GM19043 (cell line): ENCODE data around the gene ABCA3.

ENCODE experiments used
- ATAC-seq: cut with Tn5 transposase; IDR thresholded peaks from one replicate; pipeline ENCODE4 v1.9.1; 2021; ENCODE audit warnings: low read depth; ENCODE audit not compliant: unreplicated experiment

ABCA3 gene

DNA sequence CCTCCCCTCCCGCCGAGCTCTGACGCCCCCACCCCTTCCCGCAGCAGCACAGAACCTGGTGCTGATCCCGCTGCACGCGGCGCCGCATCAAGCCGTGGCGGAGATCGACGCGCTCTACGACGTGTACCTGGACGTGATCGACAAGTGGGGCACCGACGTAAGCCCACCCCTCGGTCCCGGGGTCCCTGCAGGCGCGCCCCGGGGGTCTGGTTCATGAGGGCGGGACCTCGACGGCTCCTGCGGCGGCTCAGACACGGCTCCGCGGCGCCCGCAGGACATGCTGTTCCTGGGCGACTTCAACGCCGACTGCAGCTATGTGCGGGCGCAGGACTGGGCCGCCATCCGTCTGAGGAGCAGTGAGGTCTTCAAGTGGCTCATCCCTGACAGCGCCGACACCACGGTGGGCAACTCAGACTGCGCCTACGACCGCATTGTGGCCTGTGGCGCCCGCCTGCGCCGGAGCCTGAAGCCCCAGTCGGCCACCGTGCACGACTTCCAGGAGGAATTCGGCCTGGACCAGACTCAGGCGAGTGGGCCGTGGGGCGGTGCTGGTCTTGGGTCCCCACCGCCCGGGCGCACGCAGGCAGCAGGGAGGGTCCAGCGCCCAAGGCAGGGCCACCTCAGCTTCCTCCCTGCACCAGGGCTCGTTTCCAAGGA, 102.9 kb downstream of the ABCA3 start:
- ATAC-seq: no peak

DNA sequence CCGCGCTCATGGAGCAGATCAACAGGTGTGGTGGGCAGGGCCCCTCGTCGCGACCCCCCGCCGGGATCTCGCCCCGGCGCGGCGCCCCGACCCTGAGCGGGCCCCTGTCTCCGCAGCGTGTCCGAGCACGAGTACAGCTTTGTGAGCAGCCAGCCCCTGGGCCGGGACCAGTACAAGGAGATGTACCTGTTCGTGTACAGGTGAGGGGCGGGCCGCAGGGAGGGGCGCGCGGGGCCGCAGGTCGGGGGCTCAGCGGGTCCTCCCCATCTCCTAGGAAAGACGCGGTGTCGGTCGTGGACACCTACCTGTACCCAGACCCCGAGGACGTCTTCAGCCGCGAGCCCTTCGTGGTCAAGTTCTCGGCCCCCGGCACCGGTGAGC, 103.4 kb downstream of the ABCA3 start:
- ATAC-seq: no peak

DNA sequence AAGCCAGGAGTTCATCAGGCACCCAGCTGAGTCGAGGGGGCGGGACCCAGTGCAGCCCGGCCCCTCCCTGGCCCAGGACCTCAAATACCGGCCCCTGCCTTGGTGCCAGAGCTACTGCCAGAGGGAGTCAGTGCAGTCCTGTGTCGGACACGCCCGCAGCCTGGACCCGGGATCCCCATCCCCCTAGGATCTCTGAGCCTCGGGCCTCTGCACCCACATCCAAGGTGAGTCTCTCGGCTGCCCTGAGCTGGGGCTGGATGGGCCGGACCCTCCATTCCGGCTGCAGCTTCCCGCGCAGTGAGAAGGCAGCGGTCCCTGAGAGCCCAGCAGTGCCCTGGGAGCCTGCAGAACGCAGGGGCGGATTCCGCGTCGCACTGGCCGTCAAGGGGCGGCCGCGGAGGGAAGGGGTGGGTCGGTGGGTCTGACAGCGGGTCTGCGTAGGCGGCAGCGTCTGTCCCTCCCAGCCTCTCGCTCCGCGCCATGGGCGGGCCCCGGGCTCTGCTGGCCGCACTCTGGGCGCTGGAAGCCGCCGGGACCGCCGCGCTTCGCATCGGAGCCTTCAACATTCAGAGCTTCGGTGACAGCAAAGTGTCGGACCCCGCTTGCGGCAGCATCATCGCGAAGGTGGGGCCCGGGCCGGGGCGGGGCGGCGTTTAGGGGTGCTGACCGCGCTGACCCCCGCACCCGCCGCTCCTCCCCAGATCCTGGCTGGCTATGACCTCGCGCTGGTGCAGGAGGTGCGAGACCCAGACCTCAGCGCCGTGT, 104.0 kb downstream of the ABCA3 start, which contains the start of gene DNASE1L2:
Gene DNASE1L2 (plus strand): TSS at position 108 of the 765 bp plus-strand sequence. CDS start 373 bp downstream, at position 481.
- ATAC-seq: no peak

DNA sequence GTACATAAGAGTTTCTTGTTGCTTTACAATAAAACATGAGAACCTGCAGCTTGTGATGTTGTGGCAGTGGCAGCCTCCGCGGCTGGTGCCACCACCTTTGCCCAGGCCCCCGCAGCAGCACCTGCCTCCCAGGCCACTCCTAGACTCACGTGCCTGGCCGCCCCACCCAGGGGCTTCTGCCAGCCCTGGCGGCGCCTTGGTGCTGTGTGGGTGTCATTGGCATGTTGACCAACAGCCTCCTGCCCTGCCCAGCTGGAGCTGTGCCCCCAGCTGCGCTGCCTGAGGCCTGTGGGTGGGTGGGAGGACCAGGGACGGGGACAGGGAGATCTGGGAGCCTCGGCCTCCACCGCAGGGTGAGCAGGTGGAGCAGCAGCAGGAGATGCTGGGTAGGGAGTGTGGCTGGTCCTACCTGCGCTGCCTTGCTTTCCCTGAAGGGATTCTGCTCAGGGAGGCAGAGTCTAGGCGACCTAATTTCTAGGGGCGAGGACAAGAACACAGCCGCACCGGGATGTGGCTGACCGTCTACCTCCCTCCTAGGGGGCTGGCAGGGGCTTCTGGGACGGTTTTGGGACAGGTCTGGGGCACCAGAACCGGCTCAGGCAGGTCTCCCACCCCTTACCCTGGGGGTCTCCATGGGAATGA, 104.7 kb downstream of the ABCA3 start:
- ATAC-seq: no peak

DNA sequence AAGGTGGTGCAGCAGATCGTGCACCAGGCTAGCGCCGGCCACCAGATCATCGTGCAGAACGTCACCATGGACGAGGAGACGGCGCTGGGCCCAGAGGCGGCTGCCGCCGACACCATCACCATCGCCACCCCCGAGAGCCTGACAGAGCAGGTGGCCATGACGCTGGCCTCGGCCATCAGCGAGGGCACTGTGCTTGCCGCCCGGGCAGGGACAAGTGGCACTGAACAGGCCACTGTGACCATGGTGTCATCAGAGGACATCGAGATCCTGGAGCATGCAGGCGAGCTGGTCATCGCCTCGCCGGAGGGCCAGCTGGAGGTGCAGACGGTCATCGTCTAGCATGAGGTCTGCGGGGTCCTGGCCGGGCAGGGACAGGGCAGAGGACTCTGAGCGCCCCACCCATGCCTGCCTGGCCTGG, 105.3 kb downstream of the ABCA3 start:
- ATAC-seq: no peak

DNA sequence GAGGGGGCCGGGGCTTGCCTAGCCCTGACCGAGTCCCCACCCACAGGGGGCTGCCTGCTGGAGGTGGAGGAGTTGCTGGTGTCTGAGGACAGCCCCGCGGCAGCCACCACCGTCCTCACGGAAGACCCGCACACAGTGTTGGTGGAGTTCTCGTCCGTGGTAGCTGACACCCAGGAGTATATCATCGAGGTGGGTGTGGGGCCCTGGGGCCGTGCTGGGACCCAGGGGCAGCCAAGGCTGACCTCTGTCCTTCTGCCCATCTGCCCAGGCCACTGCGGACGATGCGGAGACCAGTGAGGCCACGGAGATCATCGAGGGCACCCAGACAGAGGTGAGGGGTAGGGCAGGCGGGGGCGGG, 105.7 kb downstream of the ABCA3 start:
- no peak for ATAC-seq

DNA sequence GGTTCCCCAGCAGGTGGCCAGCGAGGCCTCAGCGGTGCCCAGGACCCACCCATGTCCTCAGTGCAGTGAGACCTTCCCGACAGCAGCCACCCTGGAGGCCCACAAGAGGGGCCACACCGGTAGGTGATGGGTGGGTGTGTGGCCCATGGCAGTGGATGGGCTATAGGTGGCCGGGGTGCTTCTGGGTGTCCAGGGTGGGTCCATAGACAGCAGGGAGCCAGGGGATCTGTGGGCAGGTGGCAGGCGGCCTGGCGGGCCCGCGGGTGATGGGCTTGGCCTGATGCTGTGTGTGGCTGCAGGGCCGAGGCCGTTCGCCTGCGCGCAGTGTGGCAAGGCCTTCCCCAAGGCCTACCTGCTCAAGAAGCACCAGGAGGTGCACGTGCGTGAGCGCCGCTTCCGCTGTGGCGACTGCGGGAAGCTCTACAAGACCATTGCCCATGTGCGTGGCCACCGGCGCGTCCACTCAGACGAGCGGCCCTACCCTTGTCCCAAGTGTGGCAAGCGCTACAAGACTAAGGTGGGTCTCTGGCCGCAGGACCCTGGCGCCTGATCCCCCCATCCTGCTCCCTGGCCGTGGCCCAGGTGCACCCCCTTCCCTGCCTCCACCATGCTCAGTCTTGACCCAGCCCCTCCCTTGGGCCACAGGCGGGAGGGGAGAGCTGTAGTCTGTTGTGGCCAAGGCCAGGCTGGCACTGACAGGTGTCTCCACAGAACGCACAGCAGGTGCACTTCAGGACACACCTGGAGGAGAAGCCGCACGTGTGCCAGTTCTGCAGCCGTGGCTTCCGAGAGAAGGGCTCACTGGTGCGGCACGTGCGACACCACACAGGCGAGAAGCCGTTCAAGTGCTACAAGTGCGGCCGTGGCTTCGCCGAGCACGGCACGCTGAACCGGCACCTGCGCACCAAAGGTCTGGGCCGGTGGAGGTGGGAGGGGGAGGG, 106.4 kb downstream of the ABCA3 start:
- ATAC-seq: no peak

DNA sequence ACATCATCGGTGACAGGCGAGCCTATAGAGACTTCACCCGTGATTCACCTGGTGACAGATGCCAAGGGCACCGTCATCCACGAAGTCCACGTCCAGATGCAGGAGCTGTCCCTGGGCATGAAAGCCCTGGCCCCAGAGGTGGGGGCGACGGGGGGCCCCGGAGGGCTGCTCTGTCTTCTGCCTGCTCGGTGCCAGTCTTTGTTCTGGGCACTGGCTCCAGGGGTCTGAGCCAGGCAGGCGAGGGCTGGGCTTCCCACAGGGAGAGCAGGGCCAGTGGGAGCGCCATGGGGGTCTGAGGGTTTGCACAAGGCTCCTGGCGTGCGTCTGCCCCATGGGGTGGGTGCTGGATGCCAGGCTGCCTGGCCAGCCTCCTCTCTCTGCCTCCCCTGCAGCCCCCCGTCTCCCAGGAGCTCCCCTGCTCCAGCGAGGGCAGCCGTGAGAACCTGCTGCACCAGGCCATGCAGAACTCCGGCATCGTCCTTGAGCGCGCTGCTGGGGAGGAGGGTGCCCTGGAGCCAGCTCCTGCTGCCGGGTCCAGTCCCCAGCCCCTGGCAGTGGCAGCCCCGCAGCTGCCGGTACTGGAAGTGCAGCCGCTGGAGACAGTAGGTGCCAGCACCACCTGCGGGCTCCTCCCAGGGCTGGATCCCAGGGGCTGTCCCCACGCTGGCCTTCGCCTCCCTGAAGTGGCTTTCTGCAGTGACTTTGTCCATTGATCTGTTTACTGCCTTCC, 107.3 kb downstream of the ABCA3 start:
- no peak for ATAC-seq

DNA sequence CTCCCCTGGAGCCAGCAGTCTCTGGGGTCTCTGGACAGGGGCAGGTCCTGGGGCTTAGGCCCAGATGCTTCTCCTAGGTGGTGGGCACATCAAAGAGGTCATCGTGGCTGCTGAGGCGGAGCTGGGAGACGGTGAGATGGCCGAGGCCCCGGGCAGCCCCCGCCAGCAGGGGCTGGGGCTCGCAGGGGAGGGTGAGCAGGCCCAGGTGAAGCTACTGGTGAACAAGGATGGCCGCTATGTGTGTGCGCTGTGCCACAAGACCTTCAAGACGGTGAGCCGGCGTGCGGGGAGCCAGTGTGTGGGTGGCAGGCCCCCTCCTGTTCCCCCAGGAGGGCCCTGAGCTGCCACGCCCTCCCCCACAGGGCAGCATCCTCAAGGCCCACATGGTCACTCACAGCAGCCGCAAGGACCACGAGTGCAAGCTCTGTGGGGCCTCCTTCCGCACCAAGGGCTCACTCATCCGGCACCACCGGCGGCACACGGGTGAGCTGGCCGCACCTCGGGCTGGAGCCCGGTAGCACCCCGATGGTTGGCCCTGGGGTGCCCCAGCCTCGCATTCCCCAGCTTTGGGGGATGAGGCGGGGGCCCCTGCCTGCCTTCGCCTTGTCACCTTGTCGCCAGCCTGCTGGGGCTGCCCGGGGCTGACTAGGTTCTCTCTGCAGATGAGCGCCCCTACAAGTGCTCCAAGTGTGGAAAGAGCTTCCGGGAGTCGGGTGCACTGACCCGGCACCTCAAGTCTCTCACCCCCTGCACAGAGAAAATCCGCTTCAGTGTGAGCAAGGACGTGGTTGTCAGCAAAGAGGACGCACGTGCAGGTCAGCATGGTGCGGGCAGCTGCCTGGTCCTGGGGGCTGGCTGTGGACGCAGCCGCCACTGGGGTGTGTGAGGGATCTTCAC, 108.2 kb downstream of the ABCA3 start:
- ATAC-seq: no peak

DNA sequence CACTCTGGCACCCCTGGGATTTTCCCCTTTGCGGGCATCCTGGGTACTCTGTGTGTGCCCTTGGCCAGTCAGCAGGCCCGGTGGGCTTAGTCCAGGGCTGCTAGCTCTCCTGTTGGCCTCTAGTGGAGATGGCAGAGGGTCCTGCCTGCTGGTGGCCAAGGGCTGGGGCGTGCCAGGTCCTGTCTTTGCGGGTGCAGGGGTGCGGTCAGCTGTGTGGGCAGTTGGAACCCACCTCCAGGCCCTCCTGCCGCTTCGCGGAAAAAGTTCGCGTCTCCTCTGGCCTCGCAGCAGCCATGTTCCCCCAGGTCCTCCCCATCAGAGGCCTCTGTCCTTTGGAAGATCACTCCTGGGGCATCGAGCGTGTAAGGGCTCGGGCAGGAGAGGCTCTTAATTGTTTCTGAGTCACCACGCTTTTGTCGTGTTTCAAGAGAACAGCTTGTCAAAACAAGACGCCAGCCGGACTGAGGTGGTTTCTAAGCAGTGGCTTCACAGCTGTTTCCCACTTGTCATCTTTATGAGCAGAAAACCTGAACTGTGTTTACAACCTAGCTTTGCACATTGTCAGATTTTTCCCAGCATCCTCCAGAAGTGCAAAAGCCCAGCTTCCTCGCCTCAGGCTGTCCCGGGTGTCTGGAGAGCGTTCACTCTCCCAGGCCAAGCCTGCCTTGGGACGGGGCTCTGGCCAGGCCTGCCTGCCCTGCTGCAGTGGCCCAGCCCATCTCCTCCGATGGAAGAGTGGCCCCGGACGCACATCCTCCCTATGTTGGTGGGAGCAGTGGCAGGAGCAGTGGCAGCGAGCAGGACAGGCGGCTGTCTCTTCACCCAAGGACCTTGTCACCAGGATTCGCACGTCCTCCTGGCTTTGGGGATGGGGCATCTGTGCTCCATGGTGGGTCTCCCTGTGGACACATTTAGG, 109.3 kb downstream of the ABCA3 start:
- no peak for ATAC-seq

DNA sequence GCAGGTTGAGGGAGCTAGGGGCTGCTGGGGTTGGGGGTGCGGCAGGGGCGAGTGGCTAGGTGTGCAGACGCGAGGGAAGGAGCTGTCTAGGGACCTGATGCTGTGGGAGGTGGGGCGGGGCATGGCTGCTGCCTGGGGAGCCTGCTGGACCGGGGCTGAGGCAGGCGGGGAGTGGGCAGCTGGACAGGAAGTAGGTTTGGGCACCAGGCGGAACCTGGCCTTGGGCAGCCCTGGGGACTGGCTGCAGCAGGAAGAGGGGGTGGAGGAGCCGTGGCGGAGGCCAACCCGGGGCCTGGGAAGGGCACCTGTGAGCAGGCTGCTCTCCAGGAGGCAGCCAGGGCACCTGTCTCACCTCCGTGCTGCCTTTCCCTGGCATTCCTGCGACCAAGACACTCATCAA, 110.2 kb downstream of the ABCA3 start:
- no peak for ATAC-seq

DNA sequence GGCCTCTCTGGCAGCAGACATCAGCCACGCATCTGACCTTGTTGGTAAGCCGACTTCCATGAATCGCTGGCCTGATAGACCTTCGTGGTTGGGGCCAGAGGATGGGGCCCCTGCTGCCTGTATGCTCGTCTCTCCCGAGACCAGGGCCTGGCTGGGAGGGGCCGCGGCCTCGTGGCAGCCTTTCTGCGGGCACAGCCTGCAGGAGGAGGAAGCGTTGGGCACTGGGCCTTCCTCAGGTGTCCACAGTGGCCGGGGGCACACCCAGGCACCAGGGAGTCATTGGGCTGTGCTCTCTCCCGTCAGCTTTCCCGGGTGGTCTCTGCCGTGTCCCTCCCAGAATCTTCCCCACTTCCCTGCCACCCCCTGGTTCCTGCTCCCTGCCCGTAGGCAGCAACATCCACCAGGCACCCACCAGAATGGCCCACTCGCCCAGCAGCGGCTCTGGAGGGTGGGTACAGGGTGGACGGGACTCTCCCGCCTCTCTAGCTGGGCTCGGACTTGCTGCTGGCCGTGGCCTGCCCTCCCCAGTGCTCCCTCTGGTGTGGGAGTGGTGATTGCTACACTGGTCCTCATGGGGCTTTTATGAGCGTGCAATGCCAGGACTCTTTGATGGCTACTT, 110.8 kb downstream of the ABCA3 start:
- ATAC-seq: no peak

DNA sequence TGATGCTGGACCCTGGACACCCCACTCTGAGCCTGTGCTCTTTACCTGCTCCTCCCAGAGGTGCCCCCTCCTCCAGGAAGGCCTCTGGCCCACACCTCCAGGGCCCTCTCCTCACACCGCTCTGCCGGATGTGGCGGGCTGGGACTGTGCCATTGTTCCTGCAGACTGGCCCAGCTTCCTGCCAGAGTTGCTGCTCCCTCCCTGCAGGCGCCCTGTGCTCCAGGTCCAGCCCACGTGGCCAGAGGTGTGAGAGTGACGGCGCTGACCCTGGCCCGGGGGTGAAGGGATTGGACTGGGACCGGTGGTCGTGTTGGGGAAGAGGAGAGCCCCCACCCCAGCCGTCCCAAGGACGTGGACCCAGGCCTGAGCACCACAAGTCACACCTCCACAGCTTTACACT, 111.4 kb downstream of the ABCA3 start:
- ATAC-seq: no peak

DNA sequence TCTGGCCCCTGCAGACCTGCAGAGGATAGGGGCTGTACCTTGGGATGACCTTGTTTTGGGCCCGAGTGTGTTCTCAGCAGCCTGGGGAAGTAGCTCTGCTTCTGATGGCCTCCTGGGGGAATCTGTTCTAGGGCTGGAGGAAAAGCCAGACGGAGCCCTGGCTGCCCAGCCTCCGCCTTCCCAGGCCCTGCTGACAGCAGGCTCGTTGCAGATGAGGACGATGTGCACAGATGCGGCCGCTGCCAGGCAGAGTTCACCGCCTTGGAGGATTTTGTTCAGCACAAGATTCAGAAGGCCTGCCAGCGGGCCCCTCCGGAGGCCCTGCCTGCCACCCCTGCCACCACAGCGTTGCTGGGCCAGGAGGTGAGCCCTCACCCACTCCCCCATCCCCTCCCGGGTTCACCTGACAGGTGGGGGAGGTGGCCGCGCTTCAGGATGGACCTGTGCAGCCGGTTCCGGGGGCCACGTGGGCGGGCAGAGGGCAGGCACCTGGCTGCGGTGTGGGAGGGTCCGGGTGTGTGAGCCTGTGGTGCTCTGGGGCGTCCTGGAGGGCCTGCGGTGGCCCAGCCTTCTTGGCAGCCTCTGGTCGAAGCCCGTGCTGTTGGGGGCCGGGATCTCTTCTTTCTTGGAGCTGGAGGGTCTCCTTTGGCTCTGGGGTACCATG, 112.2 kb downstream of the ABCA3 start:
- ATAC-seq: no peak

DNA sequence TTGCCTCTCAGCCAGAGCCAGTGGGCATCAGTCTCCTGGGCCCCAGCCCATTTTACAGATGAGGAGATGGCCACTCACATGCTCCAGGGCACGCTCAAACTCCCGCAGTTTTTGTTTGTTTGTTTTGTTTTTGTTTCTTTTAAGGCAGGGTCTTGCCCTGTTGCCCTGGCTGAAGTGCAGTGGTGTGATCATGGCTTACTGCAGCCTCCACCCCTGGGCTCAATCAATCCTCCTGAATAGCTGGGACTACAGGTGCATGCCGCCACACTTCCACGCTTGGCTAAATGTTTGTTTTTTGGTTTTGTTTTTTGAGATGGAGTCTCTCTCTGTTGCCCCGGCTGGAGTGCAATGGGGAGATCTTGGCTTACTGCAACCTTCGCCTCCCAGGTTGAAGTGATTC, 113.6 kb downstream of the ABCA3 start:
- no peak for ATAC-seq

DNA sequence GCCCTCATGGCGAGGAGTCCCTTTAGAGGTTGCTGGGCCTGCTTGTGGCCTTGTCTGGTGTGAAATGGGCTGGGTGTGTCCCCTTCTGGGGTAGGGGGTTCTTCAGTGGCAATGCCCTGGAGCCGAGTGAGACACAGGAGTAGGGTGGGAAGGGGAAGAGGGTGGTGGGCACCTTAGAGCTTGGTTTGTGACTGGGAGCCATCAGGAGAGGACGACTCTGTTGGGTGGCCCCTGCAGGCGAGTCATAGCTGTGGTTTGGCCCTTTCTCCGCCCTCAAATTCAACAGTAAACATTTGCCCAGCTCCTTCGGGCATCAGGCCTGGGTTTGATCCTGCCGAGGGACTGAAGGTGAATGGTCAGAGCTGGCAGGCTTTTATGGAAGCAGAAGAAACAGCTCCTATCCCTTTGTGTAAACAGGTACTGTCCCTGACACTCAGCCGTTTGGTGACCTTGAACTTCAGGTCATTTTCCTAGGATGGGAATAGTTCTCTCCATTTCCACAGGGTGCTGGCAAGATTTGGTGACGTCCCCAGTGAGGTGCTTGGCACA, 114.2 kb downstream of the ABCA3 start:
- ATAC-seq: no peak
